Vagina (tissue), 2 donors: ENCODE measurements around the gene RAMACL.

ENCODE experiments used
- POLR2A ChIP-seq, 2 donors: fragments of 450-650 bp; IDR thresholded peaks; one replicate each; pipeline ENCODE4 v1.6.1; 2017; ENCODE audit warnings: antibody characterized with exemption in 2 of 2, mild to moderate bottlenecking in 2 of 2, moderate library complexity in 2 of 2
- POLR2AphosphoS5 ChIP-seq, 2 donors: sonication (generic); formaldehyde crosslinking; IDR thresholded peaks; one replicate each; pipeline ENCODE4 v1.9.0; 2017; ENCODE audit warnings: antibody characterized with exemption in 2 of 2, mild to moderate bottlenecking in 2 of 2, low read depth in 1 of 2; ENCODE audit not compliant: insufficient read depth in 1 of 2
- TF ChIP-seq, protein P1 (sequence below), 3 experiments: fragments of 450-650 bp in 2 of 3; fragments of 200-600 bp in 1 of 3; sonication (generic) in 1 of 3; IDR thresholded peaks; one replicate each; pipeline ENCODE4 v1.5.1; 2017 to 2019; ENCODE audit warnings: antibody characterized with exemption in 3 of 3, mild to moderate bottlenecking in 2 of 3, moderate library complexity in 2 of 3

GRCh38 chr6:166560222-166560621 is 26.3 kb downstream of the RAMACL start:
- TF ChIP-seq POLR2A (IDR thresholded peaks at IDR 0.05) (no peak), POLR2AphosphoS5 (IDR thresholded peaks at IDR 0.05; ENCODE audit: insufficient read depth in 1 of 2, low read depth in 1 of 2) (no peak)
- TF ChIP-seq, protein P1, sequence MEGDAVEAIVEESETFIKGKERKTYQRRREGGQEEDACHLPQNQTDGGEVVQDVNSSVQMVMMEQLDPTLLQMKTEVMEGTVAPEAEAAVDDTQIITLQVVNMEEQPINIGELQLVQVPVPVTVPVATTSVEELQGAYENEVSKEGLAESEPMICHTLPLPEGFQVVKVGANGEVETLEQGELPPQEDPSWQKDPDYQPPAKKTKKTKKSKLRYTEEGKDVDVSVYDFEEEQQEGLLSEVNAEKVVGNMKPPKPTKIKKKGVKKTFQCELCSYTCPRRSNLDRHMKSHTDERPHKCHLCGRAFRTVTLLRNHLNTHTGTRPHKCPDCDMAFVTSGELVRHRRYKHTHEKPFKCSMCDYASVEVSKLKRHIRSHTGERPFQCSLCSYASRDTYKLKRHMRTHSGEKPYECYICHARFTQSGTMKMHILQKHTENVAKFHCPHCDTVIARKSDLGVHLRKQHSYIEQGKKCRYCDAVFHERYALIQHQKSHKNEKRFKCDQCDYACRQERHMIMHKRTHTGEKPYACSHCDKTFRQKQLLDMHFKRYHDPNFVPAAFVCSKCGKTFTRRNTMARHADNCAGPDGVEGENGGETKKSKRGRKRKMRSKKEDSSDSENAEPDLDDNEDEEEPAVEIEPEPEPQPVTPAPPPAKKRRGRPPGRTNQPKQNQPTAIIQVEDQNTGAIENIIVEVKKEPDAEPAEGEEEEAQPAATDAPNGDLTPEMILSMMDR (IDR thresholded peaks at IDR 0.05), result no peak
